Eye (tissue), 1 donor: Measurements from ENCODE around the gene HDAC4.

Source experiments
- DNase-seq: peaks from one replicate; pipeline ENCODE4 v3.0.0-alpha.2; 2015

HDAC4 gene

GRCh38 chr2:239304533-239305221, 96.1 kb downstream of the HDAC4 start:
- DNase-seq, result no peak

GRCh38 chr2:239303711-239304532, 96.9 kb downstream of the HDAC4 start:
- no peak for DNase-seq

GRCh38 chr2:239302808-239303557, 97.8 kb downstream of the HDAC4 start:
- DNase-seq, result no peak

DNA sequence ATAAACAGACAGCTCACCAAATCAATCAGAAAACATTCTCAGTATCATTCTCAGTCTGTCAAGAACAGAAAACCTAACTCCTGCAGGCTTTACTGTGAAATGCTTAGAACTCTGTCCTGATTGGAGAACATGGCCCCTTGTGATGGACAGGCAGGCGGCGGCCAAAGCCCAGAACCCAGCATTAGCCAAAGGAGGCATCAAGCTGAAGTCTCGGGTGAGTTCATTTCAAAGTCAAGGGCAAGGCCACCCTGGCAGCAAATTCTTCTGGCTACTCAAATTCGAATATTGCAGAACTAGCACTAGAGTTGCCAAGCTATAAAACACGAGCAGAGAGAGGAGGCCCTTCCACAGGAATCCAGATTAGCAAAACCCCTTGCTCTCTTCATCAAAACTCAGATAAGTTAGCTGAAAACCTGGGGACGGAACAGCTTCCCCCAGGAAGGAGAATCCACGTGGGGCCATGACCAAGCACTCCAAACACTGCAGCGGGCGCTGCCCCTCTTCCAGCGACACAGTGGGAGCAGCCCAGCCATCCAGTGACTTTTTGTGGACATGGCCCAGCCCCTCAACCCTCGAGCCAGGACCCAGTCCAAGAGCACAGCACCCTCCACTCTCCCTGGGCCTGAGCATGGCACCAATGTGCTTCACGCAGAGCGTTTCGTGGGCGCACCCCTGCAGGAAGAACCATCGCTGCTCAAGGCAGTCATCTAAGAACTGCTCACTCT, 98.6 kb downstream of the HDAC4 start:
- no peak for DNase-seq

GRCh38 chr2:239300871-239301735, 99.7 kb downstream of the HDAC4 start:
- DNase-seq, result no peak

DNA sequence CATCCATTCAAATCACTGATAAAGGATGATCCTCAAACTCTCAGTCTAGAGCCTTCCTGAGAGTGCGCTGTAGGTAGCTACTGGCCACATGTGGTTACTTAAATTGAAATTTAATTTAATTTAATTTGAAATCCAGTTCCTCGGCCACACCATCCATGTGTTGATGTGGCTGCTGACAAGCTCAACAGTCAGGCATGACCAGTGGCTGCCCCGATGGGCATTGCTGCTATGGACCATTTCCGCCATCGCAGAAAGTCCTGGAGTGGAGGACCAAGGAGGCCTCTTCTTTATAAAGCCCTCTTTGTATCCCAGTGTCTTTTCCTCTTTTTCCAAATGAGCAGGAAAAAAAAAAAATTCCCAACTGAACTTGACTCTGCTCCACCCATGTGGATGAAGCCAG, 100.6 kb downstream of the HDAC4 start:
- no peak for DNase-seq

GRCh38 chr2:239299218-239299939, 101.4 kb downstream of the HDAC4 start:
- DNase-seq, result peak; percentile 69

GRCh38 chr2:239298116-239298804, 102.6 kb downstream of the HDAC4 start:
- DNase-seq, result no peak

- DNase-seq, result no peak
Observed at GRCh38 chr2:239297142-239298004, 103.4 kb downstream of the HDAC4 start.

GRCh38 chr2:239296020-239296932, 104.5 kb downstream of the HDAC4 start:
- no peak for DNase-seq

DNA sequence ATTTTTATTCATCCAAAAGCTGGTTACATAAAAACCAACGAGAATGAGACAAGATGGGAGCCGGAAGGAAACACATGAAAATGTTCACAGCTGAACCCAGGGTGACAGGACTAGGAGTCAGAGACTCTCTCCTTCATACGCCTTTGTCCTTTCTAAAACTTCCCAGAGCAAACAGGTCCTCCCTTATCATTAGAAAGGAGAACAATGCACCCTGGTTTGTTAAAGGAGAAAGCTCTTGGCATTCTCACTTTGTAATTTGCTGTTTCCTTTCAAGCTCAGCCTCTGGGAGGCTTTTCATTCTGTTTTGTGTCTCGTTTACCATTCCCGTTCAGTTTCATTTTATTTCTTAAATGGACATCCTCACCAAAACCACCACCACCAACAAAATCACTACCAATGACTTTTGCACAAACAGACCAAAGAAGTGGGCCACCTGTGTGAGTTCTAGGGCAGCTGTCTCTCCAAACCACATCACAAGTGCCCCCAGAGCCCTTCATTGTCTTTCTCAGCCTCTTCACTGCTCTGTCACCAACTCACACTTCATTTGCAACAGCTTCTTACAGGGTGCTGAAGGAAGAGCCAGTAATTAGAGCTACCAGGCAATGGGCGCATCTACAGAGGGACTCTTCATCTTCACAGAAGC, 105.3 kb downstream of the HDAC4 start:
- DNase-seq, result peak; percentile 22

DNA sequence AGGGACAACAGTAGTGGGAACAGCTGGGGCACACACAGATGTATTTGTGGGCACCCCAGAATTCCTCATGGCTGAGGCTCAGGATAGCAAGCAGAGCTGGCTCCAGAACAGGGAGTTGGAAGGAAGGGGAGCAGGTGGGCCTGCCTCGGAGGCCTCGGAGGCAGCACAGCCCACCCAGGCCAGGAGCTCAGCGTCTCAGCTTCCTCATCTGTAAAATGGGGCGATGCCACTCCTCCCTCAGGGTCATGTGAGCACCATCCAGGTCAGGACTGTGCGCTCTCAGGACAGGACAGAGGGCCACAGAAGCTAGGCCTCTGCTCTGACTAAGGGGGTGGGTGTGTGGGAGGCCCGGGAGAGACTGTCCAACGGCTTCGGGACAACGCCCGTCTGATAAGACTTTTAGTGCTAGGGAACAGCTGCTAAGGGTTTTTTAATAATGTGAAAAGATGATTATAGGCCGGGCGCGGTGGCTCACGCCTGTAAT, 106.2 kb downstream of the HDAC4 start:
- DNase-seq, result no peak

- DNase-seq, result no peak
Observed at GRCh38 chr2:239293775-239294430, 106.9 kb downstream of the HDAC4 start.

GRCh38 chr2:239292959-239293774, 107.7 kb downstream of the HDAC4 start:
- DNase-seq, result no peak

GRCh38 chr2:239292531-239292930, 108.3 kb downstream of the HDAC4 start:
- no peak for DNase-seq
